Fibroblast of skin of right quadriceps (primary cell): ENCODE measurements around the gene INO80E.
A peak's percentile ranks its signal among the peaks of the same experiment; 100 is the strongest.
"Not testable (repeated sequence)": the region's sequence is repeated elsewhere in the genome, so short reads cannot be mapped to it uniquely, and the experiment has no call there.

Source experiments
- DNase-seq: peaks from one replicate; pipeline ENCODE4 v3.0.0-alpha.2; 2013

The INO80E gene, protein sequence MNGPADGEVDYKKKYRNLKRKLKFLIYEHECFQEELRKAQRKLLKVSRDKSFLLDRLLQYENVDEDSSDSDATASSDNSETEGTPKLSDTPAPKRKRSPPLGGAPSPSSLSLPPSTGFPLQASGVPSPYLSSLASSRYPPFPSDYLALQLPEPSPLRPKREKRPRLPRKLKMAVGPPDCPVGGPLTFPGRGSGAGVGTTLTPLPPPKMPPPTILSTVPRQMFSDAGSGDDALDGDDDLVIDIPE

GRCh38 chr16:29995911-29996765, at the start of gene INO80E:
Gene INO80E (plus strand): TSS chr16:29996241. CDS start chr16:29996311, 70 bp downstream.
- DNase-seq, result peak; percentile 95

DNA sequence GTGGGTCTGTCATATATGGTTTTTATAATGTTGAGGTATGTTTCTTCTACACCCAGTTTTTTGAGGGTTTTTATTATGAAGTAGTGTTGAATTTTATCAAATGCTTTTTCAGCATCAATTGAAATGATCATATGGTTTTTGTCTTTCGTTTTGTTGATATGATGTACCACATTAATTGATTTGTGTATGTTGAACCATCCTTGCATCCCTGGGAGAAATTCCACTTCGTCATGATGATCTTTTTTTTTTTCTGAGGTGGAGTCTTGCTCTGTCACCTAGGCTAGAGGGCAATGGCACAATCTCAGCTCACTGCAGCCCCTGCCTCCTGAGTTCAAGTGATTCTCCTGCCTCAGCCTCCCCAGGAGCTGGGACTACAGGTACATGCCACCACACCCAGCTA, 48.1 kb upstream of the INO80E start:
- DNase-seq, result no peak

DNA sequence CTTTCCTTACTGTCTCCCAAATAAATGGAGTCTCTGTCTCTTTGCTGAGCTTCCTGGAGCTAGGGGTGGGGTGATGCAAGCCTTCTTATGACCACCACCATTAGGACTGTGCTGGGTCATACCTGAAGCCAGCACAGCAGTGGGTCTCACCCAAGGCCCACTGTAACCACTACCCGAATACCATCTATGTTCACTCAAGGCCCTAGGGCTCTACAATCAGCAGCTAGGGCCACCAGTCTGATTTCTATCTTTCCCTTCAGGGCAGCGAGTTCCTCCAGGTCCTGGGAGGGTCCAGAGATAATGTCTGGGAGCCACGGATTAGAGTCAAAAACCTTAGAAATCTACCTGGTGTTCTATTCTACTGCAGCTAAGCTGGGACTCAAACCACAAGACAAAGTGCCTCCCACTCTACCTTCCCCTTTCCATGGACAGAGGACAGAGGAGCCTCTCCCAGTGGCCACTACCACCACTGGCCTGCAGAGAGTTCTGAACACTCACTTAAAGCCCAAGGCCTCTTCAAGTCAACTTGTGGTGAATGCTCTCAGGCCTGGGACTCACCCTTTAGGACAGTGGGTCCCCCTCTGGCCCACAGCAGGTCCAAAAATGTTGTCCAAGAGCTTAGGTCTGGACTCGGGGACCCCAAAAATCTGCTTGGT, 45.1 kb upstream of the INO80E start:
- no peak for DNase-seq

DNA sequence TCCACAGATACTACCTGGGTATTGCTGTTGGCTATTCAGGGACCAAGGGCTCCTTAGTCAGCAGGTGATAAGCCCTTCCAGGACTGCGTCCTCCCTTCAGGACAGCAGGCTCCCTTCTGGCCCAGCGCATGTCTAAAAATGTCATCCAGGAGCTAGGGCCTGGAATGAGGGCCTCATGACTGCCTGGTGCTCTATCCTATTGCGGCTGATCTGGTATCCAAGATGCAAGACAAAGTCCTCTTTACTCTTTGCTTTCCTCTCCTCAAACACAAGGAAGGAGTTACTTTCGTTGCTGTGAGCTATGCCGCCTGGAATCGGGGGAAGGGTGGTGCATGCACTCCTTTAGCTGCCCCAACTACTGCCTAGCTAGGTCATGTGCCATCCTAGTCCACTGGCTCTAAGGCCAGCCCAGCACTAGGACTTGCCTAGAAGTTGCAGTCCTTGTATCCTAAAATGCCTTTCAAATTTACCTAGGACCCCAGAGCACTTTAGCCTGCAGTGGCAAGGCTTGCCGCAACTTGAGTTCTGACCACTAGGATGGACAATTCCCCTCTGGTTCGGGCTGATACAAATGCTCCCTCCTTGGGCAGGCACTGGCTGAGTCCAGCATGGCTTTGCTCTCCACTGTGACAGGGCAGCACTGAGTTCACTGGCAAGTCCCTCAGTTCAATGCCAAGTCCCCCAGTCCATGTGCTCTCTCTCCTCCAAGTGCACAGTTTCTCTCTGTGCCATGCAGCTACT, 44.2 kb upstream of the INO80E start:
- DNase-seq, result no peak

GRCh38 chr16:29958756-29959155, 37.3 kb upstream of the INO80E start:
- no peak for DNase-seq

GRCh38 chr16:29959293-29959692, 36.7 kb upstream of the INO80E start:
- DNase-seq, result no peak

DNA sequence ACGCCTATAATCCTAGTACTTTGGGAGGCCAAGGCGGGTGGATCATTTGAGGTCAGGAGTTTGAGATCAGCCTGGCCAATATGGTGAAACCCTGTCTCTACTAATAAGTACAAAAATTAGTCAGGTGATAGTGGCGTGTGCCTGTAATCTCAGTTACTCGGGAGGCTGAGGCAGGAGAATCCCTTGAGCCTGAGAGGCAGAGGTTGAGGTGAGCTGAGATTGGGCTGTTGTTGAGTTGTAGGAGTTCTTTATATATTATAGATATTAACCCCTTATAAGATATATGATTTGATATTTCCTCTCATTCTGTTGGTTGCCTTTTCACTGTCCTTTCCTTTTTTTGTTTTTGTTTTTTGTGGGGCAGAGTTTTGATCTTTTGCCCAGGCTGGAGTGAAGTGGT, 36.2 kb upstream of the INO80E start:
- not testable (repeated sequence) for DNase-seq

DNA sequence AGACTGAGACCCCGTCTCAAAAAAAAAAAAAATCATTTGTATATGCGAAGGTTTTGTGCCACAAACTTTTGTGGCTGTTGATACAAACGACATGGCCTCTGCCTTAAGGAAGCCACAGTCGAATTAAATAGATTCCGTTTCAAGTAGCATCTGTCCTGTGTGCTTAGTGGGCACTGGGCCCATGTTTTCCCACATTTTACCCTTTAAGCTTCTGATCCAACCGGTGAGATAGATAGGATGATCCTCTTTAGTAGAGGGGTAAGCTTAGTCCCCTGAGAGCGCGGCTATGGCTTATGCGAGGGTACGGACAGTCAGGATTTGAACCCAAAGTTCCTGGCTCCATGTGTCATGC, 34.9 kb upstream of the INO80E start:
- no peak for DNase-seq

- peak; percentile 90 for DNase-seq
Observed at GRCh38 chr16:29961479-29962343, 34.3 kb upstream of the INO80E start, which contains the start of gene TMEM219. Gene TMEM219 (plus strand): TSS chr16:29962079. CDS start chr16:29963144, 1,065 bp downstream.

DNA sequence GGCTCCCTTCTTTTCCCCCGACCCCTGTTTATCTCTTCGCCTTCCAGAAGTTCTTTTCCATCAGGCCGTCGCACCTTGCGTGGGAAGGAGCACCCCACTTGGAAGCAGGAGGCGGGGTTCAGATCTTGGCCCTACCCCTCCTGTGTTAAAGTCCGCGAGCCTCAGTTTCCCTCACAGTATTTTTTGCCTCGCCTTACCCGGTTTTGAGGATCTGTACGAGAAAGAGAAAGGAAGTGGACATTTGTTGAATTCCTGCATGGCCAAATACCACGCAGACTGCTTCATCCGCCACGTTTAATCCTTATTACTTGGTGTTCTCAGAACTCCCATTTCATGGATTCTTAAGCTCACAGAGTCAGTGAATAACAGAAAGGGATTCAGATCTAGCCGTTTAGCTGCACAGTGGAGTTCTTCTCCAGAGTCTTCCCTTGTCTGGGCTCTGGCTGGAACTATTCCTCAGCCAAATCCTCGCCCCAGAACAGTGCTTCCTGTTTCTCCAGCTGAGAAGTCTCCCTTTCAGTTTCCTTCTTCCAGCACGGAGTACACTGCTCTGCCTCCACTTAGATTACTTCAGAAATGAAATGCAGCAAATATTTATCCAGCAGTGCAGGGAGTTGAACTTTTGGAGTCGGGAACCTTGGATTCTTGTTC, 33.6 kb upstream of the INO80E start:
- DNase-seq, result no peak

DNA sequence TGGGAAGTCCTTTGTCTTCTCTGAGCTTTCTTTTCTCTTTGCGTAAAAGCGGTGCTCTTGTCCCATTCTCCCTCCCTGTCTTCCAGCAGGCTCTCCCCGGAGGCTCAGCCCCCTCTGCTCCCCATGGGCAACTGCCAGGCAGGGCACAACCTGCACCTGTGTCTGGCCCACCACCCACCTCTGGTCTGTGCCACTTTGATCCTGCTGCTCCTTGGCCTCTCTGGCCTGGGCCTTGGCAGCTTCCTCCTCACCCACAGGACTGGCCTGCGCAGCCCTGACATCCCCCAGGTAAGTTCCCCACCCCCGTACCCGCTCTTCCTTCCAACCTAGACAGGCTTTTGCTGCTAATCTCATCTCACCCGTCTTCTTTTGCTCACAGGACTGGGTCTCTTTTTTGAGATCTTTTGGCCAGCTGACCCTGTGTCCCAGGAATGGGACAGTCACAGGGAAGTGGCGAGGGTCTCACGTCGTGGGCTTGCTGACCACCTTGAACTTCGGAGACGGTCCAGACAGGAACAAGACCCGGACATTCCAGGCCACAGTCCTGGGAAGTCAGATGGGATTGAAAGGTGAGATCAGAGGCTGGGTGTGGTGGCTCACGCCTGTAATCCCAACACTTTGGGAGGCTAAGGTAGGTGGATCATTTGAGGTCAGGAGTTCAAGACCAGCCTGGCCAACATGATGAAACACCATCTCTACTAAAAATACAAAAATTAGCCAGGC, 32.9 kb upstream of the INO80E start:
- no peak for DNase-seq

- no peak for DNase-seq
Observed at GRCh38 chr16:29968205-29968604, 27.8 kb upstream of the INO80E start.

- DNase-seq, result no peak
Observed at GRCh38 chr16:29971304-29971703, 24.7 kb upstream of the INO80E start.

DNA sequence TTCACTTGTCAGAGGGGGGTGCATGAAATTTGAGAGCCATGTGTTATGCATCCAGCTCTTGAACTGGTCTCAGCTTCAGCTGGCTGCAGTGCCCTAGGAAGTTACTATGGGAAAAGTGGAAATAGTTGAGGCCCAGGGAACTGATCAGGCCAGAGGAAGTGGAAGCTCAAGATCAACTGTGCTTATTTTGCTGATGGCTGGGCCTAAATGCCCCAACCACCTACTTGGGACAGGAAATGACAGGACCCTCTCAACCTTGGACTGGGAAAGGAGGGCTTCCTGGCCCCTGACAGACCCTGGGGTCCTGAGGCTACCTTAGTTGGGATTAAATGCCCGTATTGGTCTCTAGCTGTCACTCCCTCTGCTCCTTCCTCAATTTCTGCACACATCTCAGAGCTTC, 23.5 kb upstream of the INO80E start:
- DNase-seq, result no peak

DNA sequence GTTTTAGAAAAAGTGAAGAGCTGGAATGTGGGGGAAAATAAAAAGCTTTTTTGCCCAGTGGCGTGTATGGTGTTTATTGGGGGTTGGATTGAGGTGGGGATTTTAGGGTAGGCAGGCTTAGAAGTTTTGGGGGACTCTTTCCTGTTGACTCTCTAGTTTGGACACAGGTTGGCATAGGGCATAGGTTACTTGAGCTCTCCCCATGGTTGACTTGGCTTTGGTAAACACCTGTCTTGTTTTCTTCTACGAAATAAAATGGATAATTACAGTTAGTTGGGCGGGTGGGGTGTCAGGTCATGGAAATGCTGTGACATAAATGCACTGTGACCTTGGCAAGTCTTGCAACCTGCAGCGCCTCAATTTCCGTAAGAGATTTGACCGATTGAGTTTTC, 23.1 kb upstream of the INO80E start:
- DNase-seq, result no peak

- DNase-seq, result peak; percentile 99
Observed at GRCh38 chr16:29973384-29974246, 22.4 kb upstream of the INO80E start, which contains the start of gene TAOK2. Gene TAOK2 (plus strand): TSS chr16:29973868. CDS start chr16:29977773, 3,905 bp downstream.

DNA sequence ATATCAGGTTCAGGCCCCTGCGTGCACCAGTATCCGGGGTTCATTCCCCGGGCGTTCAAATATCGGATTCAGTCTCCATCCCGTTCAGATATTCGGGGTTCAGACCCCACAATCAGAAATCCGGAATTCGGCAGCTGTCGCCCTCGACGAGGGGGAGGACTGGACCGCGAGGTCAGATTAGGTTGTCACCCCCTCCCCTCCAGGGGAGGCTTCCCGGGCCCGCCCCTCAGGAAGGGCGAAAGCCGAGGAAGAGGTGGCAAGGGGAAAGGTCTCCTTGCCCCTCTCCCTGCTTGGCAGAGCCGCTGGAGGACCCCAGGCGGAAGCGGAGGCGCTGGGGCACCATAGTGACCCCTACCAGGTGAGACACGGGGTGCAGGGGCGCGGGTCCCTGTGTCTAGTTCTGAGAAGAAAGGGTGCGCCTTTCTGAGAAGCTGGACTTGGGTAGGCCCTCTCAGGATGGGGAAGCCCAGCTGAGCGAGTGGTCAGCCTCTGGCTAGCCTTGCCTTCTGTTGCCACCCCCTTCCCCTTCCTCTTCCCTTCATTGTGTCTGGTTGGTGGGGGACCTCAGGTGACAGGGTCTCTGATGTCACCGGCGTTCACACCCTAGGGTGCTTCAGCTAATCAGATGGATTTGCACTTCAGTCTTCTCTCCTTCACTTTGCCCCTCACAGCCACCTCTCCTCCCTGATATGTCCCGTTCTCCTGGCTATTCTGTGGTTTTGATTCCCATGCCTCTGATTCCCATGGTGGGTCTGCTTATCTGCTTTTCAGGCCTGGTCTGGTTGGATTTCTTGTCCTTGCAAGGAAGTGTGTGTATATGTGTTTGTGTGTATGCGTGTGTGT, 21.5 kb upstream of the INO80E start:
- DNase-seq, result no peak

GRCh38 chr16:29975134-29975538, 20.9 kb upstream of the INO80E start:
- no peak for DNase-seq
